HepG2 (cell line): ENCODE measurements around the gene THRAP3. TPM values are rescaled to one million over a fixed set of nuclear protein-coding genes. Genes with fewer than 3 reads are reported as not detected.

Source experiments
- DRAP1 ChIP-seq: IDR thresholded peaks from 2 replicates; pipeline ENCODE4 v1.6.1; 2016; ENCODE audit warnings: missing genetic modification reagents, missing compliant biosample characterization
- GLI4 ChIP-seq: sonication (generic); formaldehyde crosslinking; IDR thresholded peaks from 2 replicates; pipeline ENCODE4 v1.5.1; 2020; ENCODE audit warnings: missing genetic modification reagents, mild to moderate bottlenecking, moderate library complexity, borderline replicate concordance
- HNF4G ChIP-seq, 2 experiments: sonication (generic) in 1 of 2; formaldehyde crosslinking in 1 of 2; IDR thresholded peaks; 2 replicates each; pipeline versions ENCODE4 v1.4.0 to v1.6.1; 2011 to 2020; ENCODE audit warnings: borderline replicate concordance in 2 of 2, low read depth in 2 of 2, mild to moderate bottlenecking in 2 of 2, low read length in 1 of 2, missing genetic modification reagents in 1 of 2, moderate library complexity in 1 of 2
- HOXD1 ChIP-seq: sonication (generic); formaldehyde crosslinking; IDR thresholded peaks from 2 replicates; pipeline ENCODE4 v1.5.0; 2020; ENCODE audit warnings: missing genetic modification reagents
- ISL2 ChIP-seq: sonication (generic); formaldehyde crosslinking; IDR thresholded peaks from 2 replicates; pipeline ENCODE4 v1.5.0; 2020; ENCODE audit warnings: missing genetic modification reagents
- LRRFIP1 ChIP-seq: sonication (generic); formaldehyde crosslinking; conservative IDR thresholded peaks from 2 replicates; pipeline ENCODE4 v1.4.0; 2020; ENCODE audit warnings: missing genetic modification reagents
- MYNN ChIP-seq: sonication (generic); formaldehyde crosslinking; IDR thresholded peaks from 2 replicates; pipeline ENCODE4 v1.4.0; 2020; ENCODE audit warnings: mild to moderate bottlenecking, low read depth, missing genetic modification reagents
- NCOR1 ChIP-seq: fragments of 200-600 bp; sonication (generic); IDR thresholded peaks from 2 replicates; pipeline ENCODE4 v1.7.0; 2017; ENCODE audit warnings: antibody characterized with exemption, low read length, borderline replicate concordance
- NONO ChIP-seq, 2 experiments: fragments of 450-650 bp in 1 of 2; sonication (generic) in 1 of 2; formaldehyde crosslinking in 1 of 2; IDR thresholded peaks in 1 of 2; conservative IDR thresholded peaks in 1 of 2; 2 replicates each; pipeline versions ENCODE4 v1.6.1 to v1.8.0; 2017 to 2022; ENCODE audit warnings: mild to moderate bottlenecking in 1 of 2, missing genetic modification reagents in 1 of 2, moderate library complexity in 1 of 2
- SCMH1 ChIP-seq: sonication (generic); formaldehyde crosslinking; IDR thresholded peaks from 2 replicates; pipeline ENCODE4 v1.9.0; 2021; ENCODE audit warnings: missing genetic modification reagents, mild to moderate bottlenecking, borderline replicate concordance
- SRF ChIP-seq: IDR thresholded peaks from 2 replicates; pipeline ENCODE4 v1.6.1; 2011; ENCODE audit warnings: mild to moderate bottlenecking, low read depth, low read length, moderate library complexity
- ZNF768 ChIP-seq: sonication (generic); formaldehyde crosslinking; IDR thresholded peaks from 2 replicates; pipeline ENCODE4 v1.4.0; 2020; ENCODE audit warnings: missing genetic modification reagents
- ZSCAN31 ChIP-seq: sonication (generic); formaldehyde crosslinking; IDR thresholded peaks from 2 replicates; pipeline ENCODE4 v1.5.0; 2020; ENCODE audit warnings: low read depth, mild to moderate bottlenecking, missing genetic modification reagents
- polyA plus RNA-seq, 8 experiments: library from polyadenylated mRNA; depleted of rRNA in 3 of 8; stranded (reverse) in 7 of 8; unstranded in 1 of 8; fragments of >200 nt; fragmentation: Illumina TruSeq in 4 of 8; extraction: Trizol in 4 of 8; gene quantifications; 2 replicates each; pipeline versions ENCODE4 v1.2.1 to v1.2.3, GENCODE V29; 2011 to 2016; ENCODE audit warnings: low read depth in 4 of 8, missing spikeins in 1 of 8, mixed read lengths in 1 of 8; ENCODE audit not compliant: insufficient read depth in 1 of 8
- total RNA-seq, 5 experiments: library from RNA; depleted of rRNA; stranded (reverse); fragments of >200 nt; fragmentation: Illumina TruSeq; extraction: Trizol; gene quantifications; 2 replicates each; pipeline ENCODE4 v1.2.3, GENCODE V29; 2016; ENCODE audit warnings: low read depth in 1 of 5
- TF ChIP-seq, protein P1 (sequence below), 2 experiments: fragments of 450-650 bp in 1 of 2; sonication (generic) in 1 of 2; formaldehyde crosslinking in 1 of 2; IDR thresholded peaks; 2 replicates each; pipeline versions ENCODE4 v1.6.1 to v1.8.0; 2016 to 2022; ENCODE audit warnings: antibody characterized with exemption in 1 of 2, mild to moderate bottlenecking in 1 of 2, missing genetic modification reagents in 1 of 2
- TF ChIP-seq, protein P2 (sequence below): sonication (generic); formaldehyde crosslinking; IDR thresholded peaks from 2 replicates; pipeline ENCODE4 v1.8.0; 2022; ENCODE audit warnings: missing genetic modification reagents, mild to moderate bottlenecking, borderline replicate concordance

THRAP3 gene
- total and polyA plus RNA-seq, 2 of the 13 experiments (the other 11 are each of a cell fraction or from before 2014, with no cell fraction given): 45.0 to 92.6 TPM

DNA sequence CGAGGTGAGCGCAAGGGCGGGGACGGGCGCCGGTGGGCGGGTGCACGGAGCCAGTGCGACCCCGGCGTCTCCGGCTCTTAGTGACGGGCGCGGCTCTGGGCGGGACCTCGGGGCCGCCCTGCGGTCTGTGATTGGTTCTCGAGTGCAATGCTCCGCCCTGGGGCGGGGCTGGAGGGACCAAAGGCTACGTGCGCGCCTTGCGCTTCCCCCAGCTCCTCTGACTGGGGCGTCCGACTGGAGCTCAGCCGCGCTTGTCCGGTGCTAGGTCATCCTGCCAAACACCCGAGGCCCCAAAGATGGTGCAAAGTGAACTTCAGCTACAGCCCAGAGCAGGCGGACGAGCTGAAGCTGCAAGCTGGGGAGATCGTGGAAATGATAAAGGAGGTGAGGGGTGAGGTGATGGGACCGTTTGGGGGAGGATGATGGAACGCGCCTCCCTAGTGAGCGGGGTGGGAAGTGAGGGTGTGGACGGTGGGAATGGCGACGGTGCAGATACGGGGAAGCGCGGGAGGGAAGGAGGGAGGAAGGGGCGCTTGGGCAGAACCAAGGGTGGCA, 82.7 kb downstream of the THRAP3 start (continued):
- TF ChIP-seq, protein P1, sequence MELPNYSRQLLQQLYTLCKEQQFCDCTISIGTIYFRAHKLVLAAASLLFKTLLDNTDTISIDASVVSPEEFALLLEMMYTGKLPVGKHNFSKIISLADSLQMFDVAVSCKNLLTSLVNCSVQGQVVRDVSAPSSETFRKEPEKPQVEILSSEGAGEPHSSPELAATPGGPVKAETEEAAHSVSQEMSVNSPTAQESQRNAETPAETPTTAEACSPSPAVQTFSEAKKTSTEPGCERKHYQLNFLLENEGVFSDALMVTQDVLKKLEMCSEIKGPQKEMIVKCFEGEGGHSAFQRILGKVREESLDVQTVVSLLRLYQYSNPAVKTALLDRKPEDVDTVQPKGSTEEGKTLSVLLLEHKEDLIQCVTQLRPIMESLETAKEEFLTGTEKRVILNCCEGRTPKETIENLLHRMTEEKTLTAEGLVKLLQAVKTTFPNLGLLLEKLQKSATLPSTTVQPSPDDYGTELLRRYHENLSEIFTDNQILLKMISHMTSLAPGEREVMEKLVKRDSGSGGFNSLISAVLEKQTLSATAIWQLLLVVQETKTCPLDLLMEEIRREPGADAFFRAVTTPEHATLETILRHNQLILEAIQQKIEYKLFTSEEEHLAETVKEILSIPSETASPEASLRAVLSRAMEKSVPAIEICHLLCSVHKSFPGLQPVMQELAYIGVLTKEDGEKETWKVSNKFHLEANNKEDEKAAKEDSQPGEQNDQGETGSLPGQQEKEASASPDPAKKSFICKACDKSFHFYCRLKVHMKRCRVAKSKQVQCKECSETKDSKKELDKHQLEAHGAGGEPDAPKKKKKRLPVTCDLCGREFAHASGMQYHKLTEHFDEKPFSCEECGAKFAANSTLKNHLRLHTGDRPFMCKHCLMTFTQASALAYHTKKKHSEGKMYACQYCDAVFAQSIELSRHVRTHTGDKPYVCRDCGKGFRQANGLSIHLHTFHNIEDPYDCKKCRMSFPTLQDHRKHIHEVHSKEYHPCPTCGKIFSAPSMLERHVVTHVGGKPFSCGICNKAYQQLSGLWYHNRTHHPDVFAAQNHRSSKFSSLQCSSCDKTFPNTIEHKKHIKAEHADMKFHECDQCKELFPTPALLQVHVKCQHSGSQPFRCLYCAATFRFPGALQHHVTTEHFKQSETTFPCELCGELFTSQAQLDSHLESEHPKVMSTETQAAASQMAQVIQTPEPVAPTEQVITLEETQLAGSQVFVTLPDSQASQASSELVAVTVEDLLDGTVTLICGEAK (IDR thresholded peaks at IDR 0.05): no peak
- TF ChIP-seq, protein P1 (CRISPR knock-in tag; IDR thresholded peaks at IDR 0.05): no peak; the same call in 1 of the 2 replicates
- TF ChIP-seq DRAP1 (CRISPR knock-in tag) (peak; percentile 98), SRF (no peak), LRRFIP1 (CRISPR knock-in tag) (no peak), HNF4G (IDR thresholded peaks at IDR 0.05; ENCODE audit: borderline replicate concordance, low read depth, low read length) (no peak; the same call in 1 of the 2 replicates), HNF4G (CRISPR knock-in tag; IDR thresholded peaks at IDR 0.05; ENCODE audit: borderline replicate concordance, low read depth) (no peak), NONO (IDR thresholded peaks at IDR 0.05) (no peak), NONO (CRISPR knock-in tag; conservative IDR thresholded peaks at IDR 0.05) (0 out of 2 replicates have a peak, but pooled peaks have one; percentile 42), GLI4 (CRISPR knock-in tag) (no peak), MYNN (CRISPR knock-in tag) (no peak), NCOR1 (peak; percentile 31; the same call in 1 of the 2 replicates), ISL2 (no peak), ZNF768 (no peak), ZSCAN31 (CRISPR knock-in tag) (peak; percentile 76), SCMH1 (CRISPR knock-in tag) (no peak), HOXD1 (no peak)
- TF ChIP-seq, protein P2, sequence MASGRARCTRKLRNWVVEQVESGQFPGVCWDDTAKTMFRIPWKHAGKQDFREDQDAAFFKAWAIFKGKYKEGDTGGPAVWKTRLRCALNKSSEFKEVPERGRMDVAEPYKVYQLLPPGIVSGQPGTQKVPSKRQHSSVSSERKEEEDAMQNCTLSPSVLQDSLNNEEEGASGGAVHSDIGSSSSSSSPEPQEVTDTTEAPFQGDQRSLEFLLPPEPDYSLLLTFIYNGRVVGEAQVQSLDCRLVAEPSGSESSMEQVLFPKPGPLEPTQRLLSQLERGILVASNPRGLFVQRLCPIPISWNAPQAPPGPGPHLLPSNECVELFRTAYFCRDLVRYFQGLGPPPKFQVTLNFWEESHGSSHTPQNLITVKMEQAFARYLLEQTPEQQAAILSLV: no peak
